GM18505 (cell line): Measurements from ENCODE around the gene PATJ.
"Not testable (repeated sequence)": the region's sequence is repeated elsewhere in the genome, so short reads cannot be mapped to it uniquely, and the experiment has no call there.

ENCODE experiments used
- ATAC-seq: cut with Tn5 transposase; IDR thresholded peaks from one replicate; pipeline ENCODE4 v1.9.1; 2021; ENCODE audit not compliant: unreplicated experiment
- POLR2A ChIP-seq: IDR thresholded peaks from 4 replicates; pipeline ENCODE4 v1.6.1; 2011; ENCODE audit warnings: borderline replicate concordance; ENCODE audit not compliant: insufficient read depth, insufficient read length; ENCODE audit errors: extremely low read depth

PATJ gene

DNA sequence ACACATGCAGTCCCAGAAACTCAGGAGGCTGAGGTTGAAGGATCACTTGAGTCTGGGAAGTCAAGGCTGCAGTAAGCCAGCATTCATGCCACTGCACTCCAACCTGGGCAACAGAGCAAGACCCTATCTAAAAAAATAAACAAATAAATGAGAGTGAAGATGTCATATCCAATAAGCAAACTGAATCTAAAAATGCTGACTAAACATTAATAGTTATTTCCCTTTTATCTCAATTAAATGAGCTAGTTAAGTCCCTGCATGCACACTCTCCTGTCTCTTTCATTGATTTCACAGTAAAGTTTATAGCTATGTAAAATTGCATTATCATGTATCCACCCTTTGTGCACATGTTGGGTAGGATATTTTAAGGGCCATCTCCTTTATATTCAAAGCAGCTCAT is 371.2 kb downstream of the PATJ start:
- ATAC-seq, result no peak
- TF ChIP-seq POLR2A, result no peak

DNA sequence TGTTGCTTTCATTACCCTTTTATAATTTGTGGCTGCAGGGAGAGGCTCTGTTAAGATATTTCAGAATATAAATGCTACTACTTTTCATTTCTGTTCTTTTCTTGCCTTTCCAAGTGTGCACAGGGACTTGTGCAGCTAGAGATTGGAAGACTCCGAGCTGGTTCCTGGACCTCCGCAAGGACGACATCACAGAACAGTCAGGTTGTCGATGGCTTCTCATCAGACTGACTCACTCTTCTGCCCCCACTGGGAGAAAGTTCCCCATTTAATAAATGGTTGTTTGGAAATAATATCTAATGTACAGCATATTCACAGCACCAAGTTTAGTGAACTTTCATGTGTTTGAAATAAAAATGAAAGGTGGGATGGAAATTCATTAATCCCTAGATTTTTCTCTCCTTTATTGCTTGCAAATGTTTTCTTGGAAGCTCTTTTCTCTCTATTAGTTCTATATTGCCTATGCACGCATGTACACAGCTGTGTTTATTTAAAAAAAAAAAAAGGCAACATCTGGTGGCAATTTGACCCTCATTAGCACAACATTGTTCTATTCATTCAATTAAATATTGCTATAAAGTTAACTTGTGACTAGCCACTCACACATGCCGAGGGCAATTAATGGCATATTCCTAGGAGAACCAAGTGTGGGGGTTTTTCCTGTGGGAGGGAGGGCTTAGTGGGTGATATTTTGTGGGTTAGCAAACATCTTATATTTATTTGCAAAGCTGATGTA is 374.9 kb downstream of the PATJ start:
- ATAC-seq, result no peak
- no peak for TF ChIP-seq POLR2A

- no peak for ATAC-seq
- TF ChIP-seq POLR2A, result no peak
Observed at GRCh38 chr1:62126579-62127290, 384.5 kb downstream of the PATJ start.

GRCh38 chr1:62128745-62129144 is 386.5 kb downstream of the PATJ start:
- ATAC-seq, result no peak
- no peak for TF ChIP-seq POLR2A

DNA sequence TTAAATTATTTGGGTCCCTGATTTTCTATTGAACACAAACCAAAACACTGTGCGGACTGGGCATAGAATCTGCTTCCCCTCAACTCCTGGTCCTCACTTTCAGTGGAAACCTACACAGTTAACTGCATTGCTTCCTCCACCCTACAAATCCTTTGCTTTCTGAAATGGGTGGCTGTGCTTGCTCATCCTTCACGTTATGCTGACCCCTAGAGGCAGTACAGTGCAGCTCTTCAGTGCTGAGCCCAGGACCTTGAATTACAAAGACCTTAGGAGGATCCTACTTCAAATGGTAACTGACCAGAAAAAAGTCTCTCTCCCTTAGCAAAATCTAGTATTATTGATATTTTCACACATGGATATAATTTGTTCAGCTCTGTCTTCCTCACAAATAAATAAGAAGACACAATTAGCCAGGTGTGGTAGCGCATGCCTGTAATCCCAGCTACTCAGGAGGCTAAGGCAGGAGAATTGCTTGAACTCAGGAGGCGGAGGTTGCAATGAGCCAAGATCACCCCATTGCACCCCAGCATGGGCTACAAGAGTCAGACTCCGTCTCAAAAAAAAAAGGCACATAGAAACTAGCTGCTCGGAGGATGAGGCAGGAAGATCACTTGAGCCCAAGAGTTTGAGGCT is 388.9 kb downstream of the PATJ start:
- ATAC-seq, result peak; percentile 94
- no peak for TF ChIP-seq POLR2A

DNA sequence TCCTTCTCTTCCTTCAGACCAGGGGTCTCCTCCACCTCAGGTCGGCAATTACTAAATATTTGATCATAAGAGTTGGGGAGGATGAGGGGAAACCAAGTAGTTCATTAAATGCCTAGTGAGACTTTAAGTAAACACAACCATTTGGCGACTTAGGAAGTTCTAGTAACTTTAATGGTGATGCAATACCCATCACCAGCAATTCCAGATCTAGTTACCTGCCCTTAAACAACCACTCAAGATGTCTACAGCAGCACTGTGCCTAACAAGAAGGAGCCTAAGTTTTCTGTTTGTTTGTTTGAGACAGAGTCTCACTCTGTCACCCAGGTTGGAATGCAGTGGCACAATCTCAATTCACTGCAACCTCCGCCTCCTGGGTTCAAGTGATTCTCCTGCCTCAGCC is 395.7 kb downstream of the PATJ start:
- TF ChIP-seq POLR2A, result no peak
- no peak for ATAC-seq

DNA sequence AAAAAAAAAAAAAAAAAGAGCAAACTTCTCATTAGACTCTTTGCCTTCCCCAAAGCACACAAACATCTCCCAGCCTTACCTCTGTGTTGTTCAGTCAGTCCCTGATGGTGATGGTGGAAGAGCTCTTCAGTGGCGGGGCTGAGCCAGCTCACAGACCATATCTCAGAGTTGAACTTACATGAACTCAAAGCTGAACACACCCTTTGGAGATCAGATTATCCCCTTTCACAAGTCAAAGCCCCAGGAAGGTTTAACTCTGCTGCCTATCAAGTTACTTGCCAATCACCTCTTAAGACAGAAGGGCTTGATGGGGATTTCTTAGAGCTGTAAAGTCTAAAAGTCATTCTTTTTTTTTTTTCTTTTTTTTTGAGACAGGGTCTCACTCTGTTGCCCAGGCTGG is 397.1 kb downstream of the PATJ start:
- TF ChIP-seq POLR2A, result no peak
- no peak for ATAC-seq

GRCh38 chr1:62140666-62141065 is 398.4 kb downstream of the PATJ start:
- no peak for TF ChIP-seq POLR2A
- no peak for ATAC-seq

DNA sequence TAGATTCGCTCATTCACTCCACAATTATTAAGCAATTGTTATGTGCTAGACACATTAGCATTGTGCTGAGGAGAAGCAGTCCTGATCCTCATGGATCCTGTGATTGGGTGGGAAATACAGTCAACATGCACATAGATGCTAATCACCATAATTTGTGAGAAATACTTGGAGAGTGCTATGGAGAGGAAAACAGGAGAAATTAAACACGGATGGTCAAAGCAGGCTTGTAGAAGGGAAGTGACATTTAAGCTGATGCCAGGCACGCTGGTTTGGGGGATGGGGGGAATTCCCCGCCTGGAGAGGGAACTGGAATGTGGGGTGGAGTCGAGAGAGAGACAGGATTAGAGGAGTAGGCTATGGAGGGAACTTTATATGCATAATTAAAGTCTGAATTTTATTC is 400.2 kb downstream of the PATJ start:
- ATAC-seq, result no peak
- TF ChIP-seq POLR2A, result no peak

GRCh38 chr1:62144238-62144831 is 402.1 kb downstream of the PATJ start:
- no peak for TF ChIP-seq POLR2A
- ATAC-seq, result no peak

GRCh38 chr1:62159940-62160348 is 417.7 kb downstream of the PATJ start:
- ATAC-seq, result no peak
- TF ChIP-seq POLR2A, result no peak

- ATAC-seq, result no peak
- TF ChIP-seq POLR2A, result no peak
Observed at GRCh38 chr1:62161711-62162110, 419.4 kb downstream of the PATJ start.

- ATAC-seq, result not testable (repeated sequence)
Observed at GRCh38 chr1:62170380-62170779, 428.1 kb downstream of the PATJ start.
